NCI-H748 treated with DMSO at 0.1 percent for 48 hours (cell line): ENCODE data around the gene PDE6G.
"Not testable (repeated sequence)": the region's sequence is repeated elsewhere in the genome, so short reads cannot be mapped to it uniquely, and the experiment has no call there.

Experiments used
- DNase-seq: peaks from one replicate; lab custom pipeline; 2025; lab: John Stamatoyannopoulos, UW

Gene PDE6G

DNA sequence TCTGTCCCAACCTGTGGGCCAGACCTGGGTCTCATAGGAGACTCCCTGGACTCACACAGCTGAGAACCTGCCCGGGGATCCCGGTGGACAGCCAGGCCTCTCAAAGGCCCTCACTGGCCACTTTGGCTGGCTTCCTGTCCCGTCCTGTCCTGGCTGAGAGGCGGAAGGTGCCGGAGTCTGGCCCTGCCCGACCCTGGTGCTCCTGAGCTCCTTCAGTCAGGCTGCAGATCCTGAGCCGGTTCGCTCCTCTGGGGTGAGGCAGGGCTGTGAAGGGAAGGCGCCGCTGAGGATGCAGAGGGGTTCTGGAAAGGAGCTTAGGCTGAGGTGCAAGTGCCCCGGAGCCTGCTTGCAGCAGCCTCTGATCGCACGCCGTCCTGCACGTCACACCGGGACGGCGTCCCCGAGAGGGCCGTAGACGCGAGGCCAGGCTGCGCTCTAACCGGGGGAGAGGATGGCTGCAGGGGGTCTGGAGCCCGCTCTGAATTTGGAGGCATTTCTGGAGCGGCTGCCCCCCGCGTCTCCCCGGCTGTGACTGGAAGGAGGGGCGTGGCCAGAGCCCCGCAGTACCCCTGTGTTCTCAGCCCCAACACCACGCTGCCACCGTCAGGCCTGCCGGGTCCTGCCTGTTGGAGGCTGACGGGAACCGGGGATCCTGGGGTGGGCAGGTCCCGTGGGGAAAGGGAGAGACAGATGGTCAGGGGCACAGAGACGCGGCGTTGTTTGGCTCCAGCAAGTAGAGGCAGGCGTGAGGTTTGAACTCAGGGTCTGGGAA, 31.6 kb upstream of the PDE6G start:
- no peak for DNase-seq

DNA sequence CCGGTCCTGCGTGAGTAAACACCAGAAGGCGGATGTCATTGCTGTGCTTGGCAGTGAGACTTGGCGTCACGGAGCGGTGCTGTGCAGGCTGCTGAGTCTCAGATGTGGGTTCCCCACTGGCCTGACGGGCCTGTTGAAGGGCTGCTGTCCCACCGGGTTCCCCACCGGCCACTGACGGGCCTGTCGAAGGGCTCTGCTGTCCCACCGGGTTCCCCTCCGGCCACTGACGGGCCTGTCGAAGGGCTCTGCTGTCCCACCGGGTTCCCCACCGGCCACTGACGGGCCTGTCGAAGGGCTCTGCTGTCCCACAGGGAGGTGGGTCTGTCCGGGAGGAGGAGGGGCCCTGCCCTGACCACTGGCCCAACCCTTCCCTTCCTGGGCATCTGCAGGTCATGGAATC, 30.3 kb upstream of the PDE6G start:
- DNase-seq, result no peak

DNA sequence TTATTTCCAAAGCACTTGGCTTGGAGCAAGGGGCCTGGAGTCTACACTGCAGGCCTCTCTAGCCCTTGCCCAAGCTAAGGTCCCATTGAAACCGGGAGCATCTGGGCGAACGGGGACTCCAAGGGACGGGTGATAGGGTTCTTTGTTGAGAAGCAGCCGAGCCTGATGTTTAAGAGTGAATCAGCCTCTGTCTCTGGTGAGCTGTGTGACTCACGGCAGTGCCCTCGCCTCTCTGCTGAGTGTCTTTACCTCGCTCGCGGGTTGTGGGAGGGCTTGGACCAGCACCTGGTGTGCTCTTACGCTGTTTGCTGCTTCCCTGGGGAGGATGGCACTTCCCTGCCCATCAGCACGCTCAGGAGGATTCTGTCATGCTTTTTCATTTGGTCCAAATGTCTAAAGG, 28.8 kb upstream of the PDE6G start:
- DNase-seq, result no peak

DNA sequence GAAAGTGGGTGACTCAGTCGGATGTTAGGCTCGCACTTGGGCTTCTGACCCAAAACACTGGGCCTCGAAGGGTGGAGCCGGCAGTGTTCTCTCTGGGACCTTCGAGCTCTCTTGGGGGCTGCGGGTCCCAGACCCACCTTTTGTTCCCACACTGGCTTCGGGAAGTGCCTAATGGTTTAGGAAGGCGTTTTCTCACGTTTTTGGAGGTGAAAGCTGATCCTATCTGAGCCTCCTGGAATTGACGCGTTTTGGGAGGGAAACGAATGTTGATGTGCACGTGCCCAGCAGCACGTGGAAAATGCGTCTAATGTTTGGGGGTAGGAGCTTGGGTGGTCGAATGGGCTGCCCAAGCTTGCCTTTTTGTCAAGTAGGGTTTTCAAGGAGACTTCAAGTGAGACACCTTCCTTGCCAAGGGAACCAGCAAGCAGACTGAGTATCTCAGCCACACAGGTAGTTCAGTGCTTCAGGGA, 28.1 kb upstream of the PDE6G start:
- no peak for DNase-seq

DNA sequence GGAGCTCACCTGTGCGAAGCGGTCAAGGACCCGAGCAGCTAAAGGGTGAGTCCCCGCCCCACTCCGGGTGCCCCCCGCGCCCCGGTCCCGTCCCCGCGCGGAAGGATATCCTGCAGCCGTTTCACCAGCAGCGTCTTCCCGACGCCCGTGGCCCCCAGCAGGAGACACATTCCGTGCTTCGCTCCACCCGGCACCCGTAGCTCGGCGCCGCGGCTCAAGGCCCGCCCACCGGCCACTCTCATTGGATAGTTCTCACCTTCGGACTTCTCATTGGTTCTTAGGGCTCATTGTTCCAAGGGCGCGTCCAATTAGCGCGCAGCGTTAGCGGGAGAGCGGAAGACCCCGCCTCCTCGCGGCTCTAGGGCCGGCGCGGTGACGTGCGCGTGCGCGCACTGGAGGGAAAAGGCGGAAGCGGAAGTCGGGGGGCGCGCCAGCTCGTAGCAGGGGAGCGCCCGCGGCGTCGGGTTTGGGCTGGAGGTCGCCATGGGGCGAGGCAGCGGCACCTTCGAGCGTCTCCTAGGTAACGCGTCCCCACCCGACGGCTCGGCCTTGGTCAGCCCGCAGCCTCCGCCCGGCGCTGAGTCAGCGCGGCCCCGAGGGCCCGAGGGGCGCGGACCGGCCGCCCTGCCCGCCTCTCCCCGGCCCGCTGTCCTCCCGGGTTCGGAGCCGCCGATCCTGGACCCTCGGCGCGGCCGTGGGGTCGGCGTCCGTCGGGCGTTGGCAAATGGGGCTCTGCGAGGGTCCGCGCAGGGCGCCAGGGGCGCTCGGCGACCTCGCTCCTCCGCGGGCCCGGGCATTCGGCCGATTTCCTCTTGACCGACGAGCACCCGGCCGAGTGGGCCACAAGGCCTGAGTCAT, 27.5 kb upstream of the PDE6G start, which contains the start of the genes ARL16 and HGS:
Gene ARL16, minus strand, starts transcription at position 214 of the 858 bp plus-strand sequence. Its CDS starts 44 bp downstream, at position 170.
Gene HGS, plus strand, starts transcription at position 428 of the 858 bp plus-strand sequence. Its CDS starts 56 bp downstream, at position 484.
- DNase-seq, result peak; percentile 95

DNA sequence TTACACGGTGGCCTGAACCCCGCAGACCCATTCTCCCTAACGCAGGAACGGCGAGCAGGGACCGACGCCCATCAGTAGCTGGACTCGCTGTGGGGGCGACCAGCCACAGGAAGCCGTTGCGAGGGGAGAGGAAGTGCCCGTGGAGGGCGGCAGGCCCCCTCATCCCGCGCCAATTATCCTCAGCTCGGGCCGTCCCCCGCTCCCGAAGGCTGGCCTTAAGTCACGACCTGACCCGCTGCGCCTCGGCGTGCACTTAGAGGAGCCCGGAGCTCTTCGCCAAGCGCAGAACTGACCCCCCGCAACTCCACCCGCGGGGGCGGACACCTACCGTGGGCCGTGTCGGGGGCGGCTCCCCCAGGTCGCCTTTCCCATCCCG, 26.9 kb upstream of the PDE6G start:
- DNase-seq, result no peak

DNA sequence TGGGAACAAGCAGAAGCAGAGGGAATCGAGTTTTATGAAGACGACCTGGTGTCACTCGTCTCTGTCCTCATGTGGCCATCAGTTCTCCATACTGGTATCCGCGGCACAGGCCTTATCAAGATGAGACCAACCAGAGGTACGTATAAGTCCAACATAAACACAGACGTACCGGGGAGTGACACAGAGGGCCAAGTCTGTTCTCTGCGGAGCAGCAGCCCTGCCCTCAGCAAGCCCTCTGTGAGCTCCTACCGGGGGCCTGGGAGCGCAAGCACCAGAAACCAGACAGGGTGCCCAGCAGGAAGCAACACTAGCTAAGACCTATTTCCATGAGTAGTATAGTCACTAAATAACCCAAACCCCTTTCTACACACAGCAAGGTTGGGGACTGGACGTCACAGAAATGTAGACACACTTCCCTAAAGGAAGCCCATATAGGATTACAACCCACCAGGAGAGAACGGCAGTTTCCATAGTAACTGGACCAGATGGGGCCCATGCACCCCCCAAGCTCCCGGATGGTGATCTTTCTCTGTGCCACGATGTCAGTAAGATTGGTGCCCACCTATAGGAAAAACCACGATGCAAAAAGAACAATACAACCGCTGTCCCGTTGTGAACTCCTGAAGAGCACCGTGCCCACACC, 26.3 kb upstream of the PDE6G start:
- no peak for DNase-seq

DNA sequence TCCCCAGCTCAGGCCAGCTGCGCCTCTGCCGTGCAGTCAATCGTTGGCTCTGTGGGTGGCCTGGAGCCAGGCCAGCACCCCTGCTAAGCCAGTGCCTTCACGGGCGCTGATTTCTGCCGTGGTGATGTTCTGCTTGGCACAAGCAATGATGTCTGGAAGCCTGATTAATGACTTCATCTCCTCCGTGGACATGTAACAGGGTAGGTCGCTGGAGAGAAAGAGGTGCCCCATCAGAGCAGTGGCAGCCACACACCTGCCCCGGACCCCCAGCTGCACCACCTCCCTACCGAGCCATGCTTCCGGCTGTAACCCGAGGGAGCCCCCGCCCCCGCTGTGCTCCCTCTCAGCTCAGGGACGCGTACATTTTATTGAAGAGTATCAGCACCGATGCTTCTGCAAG, 25.3 kb upstream of the PDE6G start:
- no peak for DNase-seq

DNA sequence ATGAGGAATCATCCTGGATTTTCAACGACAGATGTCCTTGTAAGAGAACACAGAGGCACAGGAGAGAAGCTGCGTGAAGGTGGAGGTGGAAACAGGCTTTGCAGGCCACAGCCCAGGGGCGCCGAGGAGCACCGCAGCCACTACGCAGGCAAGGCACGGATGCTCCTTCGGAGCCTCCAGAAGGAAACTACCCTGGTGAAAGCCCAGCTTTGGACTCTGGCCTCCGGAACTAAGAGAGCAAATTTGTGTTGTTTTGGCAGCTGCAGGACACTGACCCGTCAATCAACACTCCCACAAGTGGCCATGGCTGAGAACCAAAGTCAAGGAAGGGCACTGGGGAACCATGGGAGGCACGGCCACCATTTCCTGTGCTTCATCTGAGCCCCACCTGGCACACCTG, 23.8 kb upstream of the PDE6G start:
- no peak for DNase-seq

DNA sequence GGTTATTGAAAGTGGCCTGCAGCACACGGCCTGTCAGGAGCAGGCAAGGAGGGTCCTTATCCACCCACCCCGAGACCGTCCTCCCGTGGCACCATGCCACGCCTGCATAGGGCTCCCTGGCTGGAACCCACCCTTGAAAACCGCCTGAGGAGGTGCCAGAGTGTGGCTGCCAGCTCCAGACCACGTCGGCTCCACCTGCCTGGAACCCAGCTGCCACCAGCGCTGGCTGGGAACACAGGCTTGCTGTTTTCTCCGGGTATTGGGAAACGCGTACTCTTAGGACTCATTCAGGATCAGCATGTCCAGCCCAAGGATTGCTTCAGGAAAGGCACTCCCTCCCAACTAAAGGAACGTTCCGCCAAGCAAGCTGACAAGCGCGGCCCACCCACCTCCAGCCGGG, 20.6 kb upstream of the PDE6G start:
- DNase-seq, result no peak

DNA sequence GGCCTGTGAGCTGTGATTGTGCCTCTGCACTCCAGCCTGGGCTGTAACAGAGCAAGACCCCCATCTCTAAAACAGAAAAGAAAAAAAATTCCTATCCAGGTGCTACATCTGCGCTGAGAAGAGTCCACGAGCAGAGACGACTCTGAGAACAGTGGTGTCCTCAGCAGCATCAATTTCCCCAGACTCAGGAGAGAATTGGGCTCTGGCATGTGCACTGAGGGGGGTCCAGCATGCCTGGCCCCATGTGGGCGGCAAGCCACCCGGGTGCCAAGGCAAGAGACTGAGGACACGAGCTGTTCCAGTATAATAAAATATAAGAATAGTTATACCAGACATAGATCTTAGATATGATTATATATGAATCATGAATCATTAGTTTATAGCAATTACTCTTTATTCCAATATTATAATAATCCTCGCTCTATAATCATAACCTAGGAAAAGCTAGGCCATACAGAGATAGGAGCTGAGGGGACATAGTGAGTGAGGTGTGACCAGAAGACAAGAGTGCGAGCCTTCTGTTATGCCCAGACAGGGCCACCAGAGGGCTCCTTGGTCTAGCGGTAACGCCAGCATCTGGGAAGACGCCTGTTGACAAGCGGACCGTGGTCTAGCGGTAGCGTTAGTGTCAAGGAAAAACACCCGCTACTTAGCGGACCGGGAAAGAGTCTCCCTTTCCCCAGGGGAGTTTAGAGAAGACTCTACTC, 19.3 kb upstream of the PDE6G start:
- not testable (repeated sequence) for DNase-seq

DNA sequence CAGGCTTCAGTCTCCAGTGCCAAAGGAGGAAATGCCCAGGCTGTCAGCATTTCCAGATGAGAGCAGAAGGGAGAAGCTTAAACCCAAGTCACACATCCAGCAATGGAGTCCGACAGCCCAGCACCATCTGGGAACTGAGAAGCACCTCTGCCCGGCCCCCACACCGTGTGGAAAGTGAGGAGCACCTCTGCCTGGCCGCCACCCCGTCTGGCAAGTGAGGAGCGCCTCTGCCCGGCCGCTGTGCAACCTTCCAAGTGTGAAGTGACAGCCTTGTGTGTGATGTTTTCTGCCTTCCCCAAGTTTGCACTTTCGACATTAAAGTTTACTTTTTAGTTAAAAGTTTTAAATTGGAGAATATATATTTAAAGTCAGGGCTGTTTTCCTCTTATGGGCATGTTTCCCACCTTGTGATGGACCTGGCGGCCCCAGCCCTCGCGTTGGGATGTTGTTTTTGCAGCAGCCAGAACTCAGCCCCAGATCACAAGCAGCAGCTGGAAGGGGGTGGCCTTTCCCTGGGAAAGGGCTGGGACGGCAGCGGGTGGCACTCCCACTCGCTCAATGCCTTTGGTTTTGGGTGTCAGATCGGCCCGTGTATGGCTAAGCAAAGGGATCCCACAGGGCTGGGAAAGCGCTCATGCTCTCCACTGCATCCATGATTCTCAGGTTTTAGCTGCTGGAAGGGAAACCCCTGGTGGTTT, 17.4 kb upstream of the PDE6G start:
- no peak for DNase-seq

DNA sequence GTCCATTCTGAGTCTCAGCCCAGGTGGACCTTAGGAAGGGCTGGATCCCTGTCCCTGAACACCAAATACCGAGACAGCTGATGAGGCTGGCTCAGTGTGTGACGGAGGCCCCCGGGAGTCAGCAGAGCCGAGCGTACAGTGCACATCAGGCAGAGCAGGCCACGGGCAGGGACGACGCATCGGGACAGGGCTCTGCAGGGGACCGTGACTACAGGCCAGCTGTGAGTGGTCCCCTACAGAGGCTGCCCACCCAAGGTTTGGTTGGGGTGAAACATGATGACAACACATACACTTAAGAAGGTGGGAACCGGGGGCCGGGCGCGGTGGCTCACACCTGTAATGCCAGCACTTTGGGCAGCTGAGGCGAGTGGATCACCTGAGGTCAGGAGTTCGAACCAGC, 16.6 kb upstream of the PDE6G start:
- DNase-seq, result no peak

DNA sequence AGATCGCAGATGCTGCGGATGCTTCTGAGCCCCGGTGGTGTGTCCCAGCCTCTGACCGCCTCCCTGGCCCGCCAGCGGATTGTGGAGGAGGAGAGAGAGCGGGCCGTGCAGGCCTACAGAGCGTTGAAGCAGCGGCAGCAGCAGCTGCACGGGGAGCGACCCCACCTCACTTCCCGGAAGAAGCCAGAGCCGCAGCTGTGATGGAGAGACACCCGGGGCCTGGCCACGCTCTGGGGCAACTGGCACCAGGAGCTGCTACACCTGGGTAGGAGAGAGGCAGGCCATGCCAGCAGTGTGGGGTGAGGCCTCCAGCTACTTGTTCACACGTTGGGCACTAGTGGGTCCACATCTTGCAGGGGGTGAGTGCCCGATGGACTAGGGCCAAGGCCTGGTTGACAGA, 16.2 kb upstream of the PDE6G start:
- no peak for DNase-seq

DNA sequence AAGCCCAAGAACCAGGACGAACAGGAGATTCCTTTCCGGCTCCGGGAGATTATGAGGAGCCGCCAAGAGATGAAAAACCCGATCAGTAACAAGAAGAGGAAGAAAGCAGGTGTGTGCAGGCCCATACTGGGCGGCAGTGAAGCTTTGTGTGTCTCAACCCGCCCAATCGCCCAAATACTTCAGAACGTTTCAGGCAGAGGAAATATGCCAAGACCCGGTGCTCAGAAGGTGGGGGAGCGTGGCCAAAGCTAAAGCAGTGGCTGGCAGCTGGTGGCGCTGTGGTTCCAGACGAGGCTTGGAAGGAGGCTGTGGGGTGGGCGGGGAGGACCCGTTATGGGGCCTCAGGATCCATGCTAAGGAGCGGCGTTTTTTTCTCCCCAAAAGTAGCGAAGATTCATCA, 11.4 kb upstream of the PDE6G start:
- no peak for DNase-seq

DNA sequence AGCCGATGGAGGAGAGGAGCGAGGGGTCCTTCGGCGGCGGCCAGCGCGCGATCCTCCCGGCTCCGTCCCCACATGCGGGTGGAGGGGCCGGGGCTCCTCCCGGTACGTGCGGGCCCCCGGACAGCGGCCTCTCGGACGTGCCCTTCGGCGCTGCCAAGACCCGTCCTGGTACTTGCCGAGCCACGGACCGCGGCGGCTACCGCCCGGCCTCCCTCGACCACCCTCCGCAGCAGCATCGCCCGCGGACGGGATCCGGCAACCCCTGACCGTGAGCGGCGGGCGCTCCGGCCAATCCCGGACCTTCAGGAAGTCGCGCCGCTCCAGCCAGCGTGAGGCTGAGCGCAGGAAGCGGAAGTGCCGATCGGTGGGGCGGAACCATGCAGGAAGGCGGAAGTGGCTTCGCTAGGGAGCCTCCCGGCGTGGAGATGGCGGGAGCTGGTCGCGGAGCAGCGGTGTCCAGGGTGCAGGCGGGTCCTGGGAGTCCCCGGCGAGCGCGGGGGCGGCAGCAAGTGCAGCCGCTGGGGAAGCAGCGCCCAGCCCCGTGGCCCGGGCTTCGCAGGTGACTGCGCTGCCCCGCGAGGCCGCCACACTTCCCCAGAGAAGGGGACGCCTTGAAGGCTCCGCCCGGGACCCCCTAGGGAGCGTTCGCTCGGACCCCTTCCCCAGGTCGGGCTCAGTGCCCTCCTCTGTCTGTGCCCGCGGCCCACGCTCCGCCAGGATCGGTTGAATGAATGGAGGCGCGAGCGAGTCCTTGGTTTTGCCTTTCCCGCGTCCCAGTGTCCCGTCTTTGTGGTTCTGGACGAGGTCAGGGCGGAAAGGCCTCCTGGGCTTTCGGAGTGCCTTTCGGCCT, 10.2 kb upstream of the PDE6G start, which contains the start of the genes CCDC137 and OXLD1:
Gene CCDC137, plus strand, starts transcription at position 396 of the 850 bp plus-strand sequence. Its CDS starts 30 bp downstream, at position 426.
Gene OXLD1, minus strand, starts transcription at position 264 of the 850 bp plus-strand sequence. Its CDS starts 28 bp downstream, at position 236.
- peak; percentile 80 for DNase-seq

DNA sequence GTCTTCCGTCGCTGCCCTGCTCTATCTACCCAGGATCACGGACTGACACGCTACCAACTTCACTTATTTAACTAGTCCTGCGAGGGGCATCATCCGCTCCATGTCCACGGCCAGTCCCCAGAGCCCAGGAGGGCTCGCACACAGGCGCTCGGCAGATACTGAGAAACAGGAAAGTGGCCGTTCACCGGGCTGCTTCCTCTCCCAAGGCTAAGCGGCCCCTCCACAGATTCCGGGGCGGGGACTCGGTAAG, 9.7 kb upstream of the PDE6G start:
- DNase-seq, result no peak

DNA sequence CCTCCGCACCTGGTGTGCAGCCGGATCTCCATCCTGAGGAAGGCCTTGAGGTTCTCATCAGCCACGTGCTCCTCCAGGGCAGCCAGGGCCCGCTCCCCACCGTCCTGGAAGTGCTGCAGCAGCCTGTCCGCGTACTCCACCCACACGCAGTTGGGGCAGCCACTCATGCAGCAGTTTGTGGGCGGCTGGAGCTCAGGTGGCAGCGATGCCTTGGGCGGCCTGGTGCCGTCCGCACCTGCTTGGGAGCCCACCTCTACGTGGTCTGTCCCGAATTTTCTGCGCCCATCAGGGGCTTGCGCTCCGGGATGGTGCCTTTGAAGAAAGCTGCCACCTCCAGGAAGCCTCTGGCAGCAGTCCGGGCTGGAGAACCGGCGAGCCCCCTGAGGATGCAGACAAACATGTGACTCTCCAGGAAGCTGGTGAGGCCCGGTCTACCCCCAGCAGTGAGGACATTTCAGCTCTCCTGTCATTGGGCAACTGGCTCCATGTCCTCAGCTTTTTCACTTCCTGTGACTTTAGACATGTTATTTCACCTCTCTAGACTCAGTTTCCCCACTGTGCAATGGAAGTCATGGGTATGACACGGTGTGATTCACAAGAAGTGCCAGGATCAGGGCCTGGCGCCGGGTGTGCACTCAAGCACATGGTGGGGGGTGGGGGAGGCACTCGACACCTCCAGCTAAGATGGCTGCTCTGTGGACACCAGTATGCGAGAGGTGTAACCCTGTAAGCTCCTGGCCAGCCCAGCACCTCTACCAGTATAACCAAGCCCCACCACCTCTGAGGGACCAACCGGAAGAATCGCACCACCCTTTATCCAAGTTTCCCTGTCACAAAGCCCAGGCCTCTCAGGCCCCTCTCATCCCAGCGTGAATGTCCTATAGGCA, 9.1 kb upstream of the PDE6G start:
- DNase-seq, result no peak

DNA sequence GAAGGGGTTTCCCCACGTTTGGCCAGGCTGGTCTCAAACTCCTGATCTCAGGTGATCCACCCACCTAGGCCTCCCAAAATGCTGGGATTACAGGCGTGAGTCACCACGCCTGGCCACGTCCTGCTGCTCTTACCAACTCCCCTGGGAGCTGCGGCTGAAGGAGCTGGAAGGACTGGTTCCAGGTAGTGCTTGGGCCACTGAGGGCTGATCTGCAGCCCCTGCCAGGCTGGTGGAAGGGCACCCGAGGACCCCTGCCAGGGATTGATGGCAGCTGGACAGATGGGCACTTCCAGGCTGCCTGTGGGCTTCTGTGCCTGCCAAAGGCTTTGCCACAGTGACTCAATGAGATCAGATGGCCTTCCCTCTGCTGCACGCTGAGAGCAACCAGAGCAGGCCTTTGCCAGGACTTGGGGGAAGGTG, 7.7 kb upstream of the PDE6G start:
- DNase-seq, result no peak
